OCI-LY1 (cell line): ENCODE data around the gene SH3BGRL.

ENCODE experiments used
- EZH2 ChIP-seq: fragments of 200-600 bp; sonication (generic), shearing (Covaris generic); IDR thresholded peaks from 2 replicates; pipeline ENCODE4 v1.8.0; 2017; ENCODE audit warnings: borderline replicate concordance, mixed run types, mild to moderate bottlenecking, antibody characterized with exemption, low read length, moderate library complexity, mixed read lengths
- TF ChIP-seq, protein P1 (sequence below): fragments of 200-600 bp; sonication (generic), shearing (Covaris generic); IDR thresholded peaks from 2 replicates; pipeline ENCODE4 v1.5.1; 2017; ENCODE audit warnings: mild to moderate bottlenecking, antibody characterized with exemption, low read length, moderate library complexity, mixed read lengths

GRCh38 chrX:81286075-81286474 is 84.2 kb downstream of the SH3BGRL start:
- TF ChIP-seq, protein P1, sequence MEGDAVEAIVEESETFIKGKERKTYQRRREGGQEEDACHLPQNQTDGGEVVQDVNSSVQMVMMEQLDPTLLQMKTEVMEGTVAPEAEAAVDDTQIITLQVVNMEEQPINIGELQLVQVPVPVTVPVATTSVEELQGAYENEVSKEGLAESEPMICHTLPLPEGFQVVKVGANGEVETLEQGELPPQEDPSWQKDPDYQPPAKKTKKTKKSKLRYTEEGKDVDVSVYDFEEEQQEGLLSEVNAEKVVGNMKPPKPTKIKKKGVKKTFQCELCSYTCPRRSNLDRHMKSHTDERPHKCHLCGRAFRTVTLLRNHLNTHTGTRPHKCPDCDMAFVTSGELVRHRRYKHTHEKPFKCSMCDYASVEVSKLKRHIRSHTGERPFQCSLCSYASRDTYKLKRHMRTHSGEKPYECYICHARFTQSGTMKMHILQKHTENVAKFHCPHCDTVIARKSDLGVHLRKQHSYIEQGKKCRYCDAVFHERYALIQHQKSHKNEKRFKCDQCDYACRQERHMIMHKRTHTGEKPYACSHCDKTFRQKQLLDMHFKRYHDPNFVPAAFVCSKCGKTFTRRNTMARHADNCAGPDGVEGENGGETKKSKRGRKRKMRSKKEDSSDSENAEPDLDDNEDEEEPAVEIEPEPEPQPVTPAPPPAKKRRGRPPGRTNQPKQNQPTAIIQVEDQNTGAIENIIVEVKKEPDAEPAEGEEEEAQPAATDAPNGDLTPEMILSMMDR, result no peak
- no peak for TF ChIP-seq EZH2
